ENCODE data around the gene ARRB1. TPM values are rescaled to one million over a fixed set of nuclear protein-coding genes. Genes with fewer than 3 reads are reported as not detected.

The ARRB1 gene
- total and polyA plus RNA-seq, 10 of the 15 experiments (the other 5 are each of a cell fraction or from before 2014, with no cell fraction given) = 0.39 to 12.9 (median 1.7) TPM

DNA sequence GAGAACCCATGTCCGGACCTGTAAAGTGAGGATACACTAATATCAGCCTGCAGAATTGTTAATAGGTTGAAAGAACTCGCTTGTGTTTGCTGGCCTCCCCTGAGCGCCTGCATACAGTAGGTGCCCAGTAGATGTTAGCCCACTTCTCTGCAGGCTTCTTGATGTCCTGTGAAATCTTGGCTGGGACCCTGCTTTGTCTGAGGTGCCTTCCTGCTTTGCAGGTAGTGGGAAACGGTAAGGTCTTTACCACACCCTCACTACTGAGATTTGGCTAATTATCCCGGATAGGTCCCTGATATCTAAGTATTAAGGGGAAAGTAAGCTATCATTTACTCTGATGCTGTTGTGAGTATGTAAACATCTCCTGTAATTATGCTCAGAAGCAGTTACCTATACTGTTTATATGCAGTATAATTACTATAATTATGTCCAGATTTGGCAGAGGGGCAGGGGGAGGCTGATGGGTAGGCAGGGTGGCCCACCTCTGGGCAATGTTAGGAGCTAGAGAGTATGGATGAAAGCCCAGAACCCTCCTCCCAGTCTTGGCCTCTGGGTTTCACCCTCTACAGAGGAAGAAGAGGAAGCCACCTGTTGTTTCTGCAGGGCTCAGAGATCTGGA, 1.2 kb upstream of the ARRB1 start (continued):
- TF ChIP-seq IKZF1 (conservative IDR thresholded peaks at IDR 0.05) (no peak), LARP7 (IDR thresholded peaks at IDR 0.05) (no peak), SMAD1 (IDR thresholded peaks at IDR 0.05; ENCODE audit: low read depth, partially characterized antibody) (no peak), RAD21 (IDR thresholded peaks at IDR 0.05; ENCODE audit: insufficient read depth, low read depth, low read length) (no peak)
- TF ChIP-seq, protein P1, sequence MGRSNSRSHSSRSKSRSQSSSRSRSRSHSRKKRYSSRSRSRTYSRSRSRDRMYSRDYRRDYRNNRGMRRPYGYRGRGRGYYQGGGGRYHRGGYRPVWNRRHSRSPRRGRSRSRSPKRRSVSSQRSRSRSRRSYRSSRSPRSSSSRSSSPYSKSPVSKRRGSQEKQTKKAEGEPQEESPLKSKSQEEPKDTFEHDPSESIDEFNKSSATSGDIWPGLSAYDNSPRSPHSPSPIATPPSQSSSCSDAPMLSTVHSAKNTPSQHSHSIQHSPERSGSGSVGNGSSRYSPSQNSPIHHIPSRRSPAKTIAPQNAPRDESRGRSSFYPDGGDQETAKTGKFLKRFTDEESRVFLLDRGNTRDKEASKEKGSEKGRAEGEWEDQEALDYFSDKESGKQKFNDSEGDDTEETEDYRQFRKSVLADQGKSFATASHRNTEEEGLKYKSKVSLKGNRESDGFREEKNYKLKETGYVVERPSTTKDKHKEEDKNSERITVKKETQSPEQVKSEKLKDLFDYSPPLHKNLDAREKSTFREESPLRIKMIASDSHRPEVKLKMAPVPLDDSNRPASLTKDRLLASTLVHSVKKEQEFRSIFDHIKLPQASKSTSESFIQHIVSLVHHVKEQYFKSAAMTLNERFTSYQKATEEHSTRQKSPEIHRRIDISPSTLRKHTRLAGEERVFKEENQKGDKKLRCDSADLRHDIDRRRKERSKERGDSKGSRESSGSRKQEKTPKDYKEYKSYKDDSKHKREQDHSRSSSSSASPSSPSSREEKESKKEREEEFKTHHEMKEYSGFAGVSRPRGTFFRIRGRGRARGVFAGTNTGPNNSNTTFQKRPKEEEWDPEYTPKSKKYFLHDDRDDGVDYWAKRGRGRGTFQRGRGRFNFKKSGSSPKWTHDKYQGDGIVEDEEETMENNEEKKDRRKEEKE (IDR thresholded peaks at IDR 0.05) = no peak

DNA sequence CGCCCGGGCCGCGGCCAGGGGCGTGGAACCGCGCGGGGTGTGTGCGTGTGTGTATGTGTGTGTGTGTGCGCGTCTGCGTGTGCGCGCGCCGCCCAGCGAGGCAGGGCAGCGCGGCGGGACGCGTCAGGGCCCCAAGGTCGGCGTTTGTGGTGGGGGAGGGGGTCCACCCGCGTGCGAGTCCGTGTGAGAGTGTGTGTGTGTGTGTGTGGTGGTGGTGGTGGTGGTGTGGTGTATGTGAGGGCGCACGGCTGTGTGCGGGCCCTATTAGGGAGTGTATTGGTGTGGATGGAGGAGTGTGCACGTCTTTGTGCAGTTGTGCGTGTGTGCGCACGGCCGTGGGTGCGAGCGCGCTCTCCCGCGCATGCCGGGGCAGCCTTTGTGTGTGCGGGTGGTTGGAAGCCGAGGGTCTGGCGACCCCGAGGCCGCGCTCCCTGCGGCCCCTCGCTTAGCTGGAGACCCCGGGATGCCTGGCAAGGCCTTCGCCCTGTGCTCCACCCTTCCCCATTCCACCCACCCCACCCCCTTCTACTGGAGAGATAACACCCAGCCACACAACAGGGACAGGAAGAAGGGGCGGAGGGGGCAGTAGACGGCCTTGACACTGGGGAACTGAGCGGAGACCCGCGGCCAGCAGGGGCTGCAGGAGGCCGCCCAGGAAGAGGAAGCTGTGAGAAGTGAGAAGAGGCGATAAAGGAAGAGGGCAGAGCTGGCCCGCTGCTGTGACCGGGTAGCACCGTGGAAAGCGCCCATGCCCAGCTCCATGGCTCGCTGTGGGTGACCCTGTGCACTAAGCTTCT, 528 bp upstream of the ARRB1 start:
- no peak for FAIRE-seq
- ChIA-PET CTCF (interaction anchor here (0.9 to 4.4 kb wide), 11 partner anchors 10 to 170 kb away, joined by 3 to 25 read pairs (median 6); no protein-coding TSS in a partner anchor), RAD21 (ENCODE audit: unreplicated experiment) (interaction anchor here (0.9 to 3.3 kb wide), 6 partner anchors 11 to 93 kb away, joined by 3 to 14 read pairs (median 8); no protein-coding TSS in a partner anchor), SMC1A (ENCODE audit: uncharacterized antibody, unreplicated experiment) (interaction anchor here (0.8 to 2.4 kb wide), 6 partner anchors 9 to 72 kb away, joined by 3 to 9 read pairs (median 5); no protein-coding TSS in a partner anchor), POLR2A (interaction anchor here (0.6 to 2.2 kb wide), 4 partner anchors 11 to 64 kb away, joined by 3 to 8 read pairs (median 5); no protein-coding TSS in a partner anchor)
- Histone ChIP-seq H3K9ac (ENCODE audit: control insufficient read depth, insufficient read depth, low read length) (peak overlapping the region; percentile 39), H4K20me1 (ENCODE audit: control insufficient read depth, insufficient read depth) (no peaks in the 10 kb centered on the region), H3K36me3 (ENCODE audit: control insufficient read depth in 2 of 2, insufficient read depth in 2 of 2, low read length in 1 of 2) (no peaks in the 10 kb centered on the region), H3K9me3 (replicated peaks; ENCODE audit: control insufficient read depth, insufficient read depth, low read length) (no peaks in the 10 kb centered on the region), H3K4me1 (ENCODE audit: control insufficient read depth, insufficient read depth, low read length) (peaks cover 11% of the 10 kb centered on the region; the same call in 1 of the 2 replicates), H2AFZ (ENCODE audit: control insufficient read depth, low read depth, low read length) (peak overlapping the region; percentile 7), H3K4me3 (peak overlapping the region; percentile 73), H3K79me2 (ENCODE audit: control insufficient read depth, insufficient read depth, low read length) (peaks cover 23% of the 10 kb centered on the region), H3K27me3 (replicated peaks in 1 of 2; ENCODE audit: control insufficient read depth in 2 of 2, insufficient read depth in 2 of 2, low read length in 1 of 2) (peaks cover 0 to 4% of the 10 kb centered on the region in 2 experiments; a peak in 1 of 4 replicates), H3K27ac (ENCODE audit: control insufficient read depth, insufficient read depth) (no peak overlapping the region), H3K4me2 (ENCODE audit: control insufficient read depth, insufficient read depth) (peak overlapping the region; percentile 92)
- ATAC-seq = peak; percentile 75
- no TSS peak for BruUV-seq (replicated peaks)
- intact Hi-C loops (cut with micrococcal nuclease; ENCODE audit: unreplicated experiment) = no loop called here
- no peak for DNase-seq (ENCODE audit: low read depth, low spot score)
- WGBS (ENCODE audit: insufficient coverage, insufficient replicate concordance, low lambda C conversion rate, missing lambda C conversion rate) = 1% methylated on average over 39 of the region's 64 CpGs
- in situ Hi-C loops (cut with MboI) = no loop called here
- TF ChIP-seq POLR2A (IDR thresholded peaks at IDR 0.05; ENCODE audit: low read depth, low read length) (peak; percentile 51; the same call in 1 of the 2 replicates), SIN3A (IDR thresholded peaks at IDR 0.05; ENCODE audit: low read depth, low read length) (0 out of 2 replicates have a peak, but pooled peaks have one; percentile 44), IKZF1 (conservative IDR thresholded peaks at IDR 0.05) (peak; percentile 69), YY1 (IDR thresholded peaks at IDR 0.05; ENCODE audit: low read depth, low read length) (no peak), BACH1 (IDR thresholded peaks at IDR 0.05; ENCODE audit: borderline replicate concordance) (peak; percentile 74; the same call in 1 of the 2 replicates), BHLHE40 (IDR thresholded peaks at IDR 0.05; ENCODE audit: borderline replicate concordance in 1 of 2, low read depth in 2 of 2, low read length in 1 of 2) (peak; percentile 23 to 78; a peak in 3 of 4 replicates), POLR2AphosphoS5 (IDR thresholded peaks at IDR 0.05; ENCODE audit: low read length) (no peak), SPI1 (IDR thresholded peaks at IDR 0.05; ENCODE audit: borderline replicate concordance, insufficient read depth, low read depth, low read length) (peak; percentile 24; the same call in 1 of the 2 replicates), SMARCA5 (IDR thresholded peaks at IDR 0.05) (peak; percentile 17; the same call in 1 of the 2 replicates), MXI1 (IDR thresholded peaks at IDR 0.05; ENCODE audit: low read depth, low read length) (peak; percentile 56), MTA2 (IDR thresholded peaks at IDR 0.05; ENCODE audit: low read depth) (peak; percentile 38; the same call in 1 of the 2 replicates), NR2C2 (IDR thresholded peaks at IDR 0.05; ENCODE audit: borderline replicate concordance, control insufficient read depth, insufficient read length, low read depth) (no peak)
- TF ChIP-seq, protein P2, sequence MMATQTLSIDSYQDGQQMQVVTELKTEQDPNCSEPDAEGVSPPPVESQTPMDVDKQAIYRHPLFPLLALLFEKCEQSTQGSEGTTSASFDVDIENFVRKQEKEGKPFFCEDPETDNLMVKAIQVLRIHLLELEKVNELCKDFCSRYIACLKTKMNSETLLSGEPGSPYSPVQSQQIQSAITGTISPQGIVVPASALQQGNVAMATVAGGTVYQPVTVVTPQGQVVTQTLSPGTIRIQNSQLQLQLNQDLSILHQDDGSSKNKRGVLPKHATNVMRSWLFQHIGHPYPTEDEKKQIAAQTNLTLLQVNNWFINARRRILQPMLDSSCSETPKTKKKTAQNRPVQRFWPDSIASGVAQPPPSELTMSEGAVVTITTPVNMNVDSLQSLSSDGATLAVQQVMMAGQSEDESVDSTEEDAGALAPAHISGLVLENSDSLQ (IDR thresholded peaks at IDR 0.05) = 0 out of 2 replicates have a peak, but pooled peaks have one; percentile 5

All from GM12878 (cell line).